HG02852 (cell line): Measurements from ENCODE around the gene CDKAL1.
"Not testable (repeated sequence)": the region's sequence is repeated elsewhere in the genome, so short reads cannot be mapped to it uniquely, and the experiment has no call there.

Experiments
- ATAC-seq: cut with Tn5 transposase; IDR thresholded peaks from one replicate; pipeline ENCODE4 v1.9.1; 2021; ENCODE audit warnings: mild to moderate bottlenecking, moderate library complexity; ENCODE audit not compliant: unreplicated experiment

Gene CDKAL1

DNA sequence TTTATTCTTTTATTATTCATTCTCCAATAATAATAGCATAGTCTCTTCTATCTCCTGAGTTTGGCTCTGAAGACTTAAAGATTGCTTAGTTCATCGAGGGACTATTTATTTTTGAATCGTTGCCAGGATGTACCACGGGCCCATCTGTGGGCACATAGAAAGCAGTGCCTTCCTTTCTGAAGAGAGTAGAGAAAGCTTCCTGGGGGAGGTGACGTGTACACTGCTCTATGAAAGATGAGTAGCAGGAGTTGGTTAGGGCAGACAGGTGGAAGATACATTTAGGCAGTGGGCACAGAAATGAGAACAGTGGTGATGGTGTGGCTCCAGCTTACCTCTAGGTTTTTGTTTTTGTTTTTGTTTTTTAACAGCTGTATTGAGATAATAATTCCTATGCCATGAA, 98.4 kb downstream of the CDKAL1 start:
- ATAC-seq: no peak

DNA sequence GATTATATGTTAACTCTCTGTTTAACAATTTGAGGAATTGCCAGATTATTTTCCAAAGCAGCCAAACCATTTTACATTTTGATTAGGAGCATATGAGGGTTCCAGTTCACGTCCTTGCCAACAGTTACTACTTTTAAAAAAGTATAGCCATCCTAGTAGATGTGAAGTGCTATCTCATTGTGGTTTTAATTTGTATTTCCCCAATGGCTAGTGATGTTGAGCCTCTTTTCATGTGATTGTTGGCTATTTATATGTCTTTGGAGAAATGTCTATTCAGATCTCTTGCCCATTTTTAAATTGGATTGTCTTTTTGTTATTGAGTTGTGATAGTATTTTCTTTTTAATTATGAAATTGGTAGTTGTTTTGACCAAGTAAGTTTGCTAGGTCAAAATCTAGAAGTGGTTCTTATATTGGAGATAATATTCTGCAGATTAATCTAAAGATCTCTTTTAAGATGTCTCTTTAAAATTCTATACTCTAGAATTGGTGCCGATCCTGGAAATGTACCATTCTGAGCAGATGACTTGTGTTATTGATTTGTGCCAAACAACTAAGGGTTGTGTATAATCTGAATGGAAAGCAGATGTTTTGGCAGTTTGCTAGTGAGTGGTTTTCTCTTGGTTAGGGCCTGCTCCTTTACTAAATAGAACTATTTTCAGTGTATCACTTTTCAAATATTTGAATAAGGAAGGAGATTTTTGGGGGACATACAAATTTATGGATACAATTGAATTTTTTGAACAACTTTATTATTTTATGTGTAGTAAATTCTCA, 99.5 kb downstream of the CDKAL1 start:
- no peak for ATAC-seq

DNA sequence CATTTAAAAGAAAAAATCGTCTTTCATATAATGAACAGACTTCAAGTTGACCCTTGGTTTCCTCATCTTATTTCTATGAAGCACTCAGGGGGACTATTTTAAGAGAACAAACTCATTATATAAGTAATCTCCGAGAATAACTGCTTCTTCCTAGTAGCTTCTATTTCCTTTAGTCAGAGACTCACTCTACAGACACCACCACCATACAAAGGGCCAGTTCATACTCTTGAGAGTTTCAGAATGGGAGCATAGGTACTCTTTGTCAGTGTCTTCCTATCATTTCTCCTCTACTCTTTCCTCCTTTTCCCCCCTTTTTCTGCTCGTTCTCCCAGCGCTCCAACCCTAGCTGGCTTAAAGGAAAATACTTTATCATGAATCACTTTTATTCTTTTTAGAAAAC, 104.9 kb downstream of the CDKAL1 start:
- no peak for ATAC-seq

DNA sequence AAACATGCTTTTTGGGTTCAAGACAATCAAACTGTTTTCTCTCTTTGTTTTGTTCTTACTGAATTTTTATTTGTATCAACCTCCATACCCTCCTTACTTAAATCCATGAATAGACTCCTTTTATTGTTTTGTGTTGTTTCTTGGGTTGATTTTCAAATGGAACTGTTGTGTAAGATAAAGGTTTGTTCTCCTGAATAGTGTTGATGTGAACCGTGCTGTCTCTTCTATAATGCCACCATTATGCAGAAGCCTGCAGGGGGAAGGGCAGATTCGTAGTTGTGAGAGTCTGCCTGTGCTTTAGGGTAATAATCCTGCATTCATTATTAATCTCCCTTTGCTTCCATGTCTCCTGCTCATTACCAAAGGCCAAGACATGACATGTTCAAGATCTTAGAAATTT, 105.9 kb downstream of the CDKAL1 start:
- ATAC-seq: no peak

DNA sequence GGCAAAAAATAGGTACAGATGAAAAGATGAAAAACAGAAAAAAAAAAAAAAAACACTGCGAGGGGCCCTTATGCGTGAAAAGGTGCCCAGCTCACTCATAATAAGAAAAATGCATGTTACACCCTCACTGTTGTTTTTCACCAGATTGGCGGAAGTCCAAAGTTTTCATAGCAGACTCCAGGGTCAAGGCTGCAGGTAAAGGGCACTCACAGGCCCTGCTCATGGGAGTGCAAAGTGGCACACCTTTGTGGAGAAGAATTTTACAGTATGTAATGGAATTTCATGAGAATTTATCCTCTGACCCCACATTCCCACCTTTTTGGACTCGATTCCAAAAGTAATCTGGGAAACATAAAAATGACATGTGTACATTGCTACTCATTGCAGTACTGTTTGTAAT, 108.2 kb downstream of the CDKAL1 start:
- ATAC-seq: no peak

DNA sequence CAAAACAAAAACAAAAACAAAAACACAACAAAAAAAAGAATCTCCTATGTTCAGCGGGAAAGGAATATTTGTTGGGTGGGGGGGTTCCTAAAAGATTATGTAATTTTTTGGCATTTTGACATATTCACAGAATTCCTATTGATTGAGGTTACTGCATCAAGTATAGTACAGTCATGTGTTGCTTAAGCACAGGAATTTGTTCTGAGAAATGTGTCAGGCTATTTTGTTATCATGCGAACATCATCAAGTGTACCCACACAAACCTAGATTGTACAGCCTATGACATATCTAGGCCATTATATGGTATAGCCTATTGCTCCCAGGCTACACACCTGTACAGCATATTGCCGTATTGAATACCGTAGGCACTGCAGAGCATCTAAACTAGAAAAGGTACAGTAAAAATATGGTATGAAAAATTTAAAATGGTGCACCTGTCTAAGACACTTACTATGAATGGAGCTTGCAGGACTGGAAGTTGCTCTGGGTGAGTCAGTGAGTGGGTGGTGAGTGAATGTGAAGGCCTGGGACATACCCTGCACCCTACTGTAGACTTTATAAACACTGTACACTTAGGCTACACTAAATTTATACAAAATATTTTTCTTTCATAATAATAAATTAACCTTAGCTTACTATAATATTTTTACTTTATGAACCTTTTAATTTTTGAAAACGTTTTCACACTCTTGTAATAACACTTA, 110.6 kb downstream of the CDKAL1 start:
- ATAC-seq: no peak

DNA sequence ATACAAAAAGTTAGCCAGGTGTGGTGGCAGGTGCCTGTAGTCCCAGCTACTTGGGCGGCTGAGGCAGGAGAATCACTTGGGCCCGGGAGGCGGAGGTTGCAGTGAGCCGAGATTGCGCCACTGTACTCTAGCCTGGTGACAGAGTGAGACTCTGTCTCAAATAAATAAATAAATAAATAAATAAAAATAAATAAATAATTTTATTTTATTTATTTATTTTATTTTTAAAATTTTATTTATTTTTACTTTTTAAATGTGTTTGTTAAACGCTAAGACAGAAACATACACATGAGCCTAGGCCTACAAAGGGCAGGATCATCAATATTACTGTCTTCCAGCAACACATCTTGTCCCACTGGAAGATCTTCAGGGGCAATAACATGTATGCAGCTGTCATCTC, 111.3 kb downstream of the CDKAL1 start:
- not testable (repeated sequence) for ATAC-seq

DNA sequence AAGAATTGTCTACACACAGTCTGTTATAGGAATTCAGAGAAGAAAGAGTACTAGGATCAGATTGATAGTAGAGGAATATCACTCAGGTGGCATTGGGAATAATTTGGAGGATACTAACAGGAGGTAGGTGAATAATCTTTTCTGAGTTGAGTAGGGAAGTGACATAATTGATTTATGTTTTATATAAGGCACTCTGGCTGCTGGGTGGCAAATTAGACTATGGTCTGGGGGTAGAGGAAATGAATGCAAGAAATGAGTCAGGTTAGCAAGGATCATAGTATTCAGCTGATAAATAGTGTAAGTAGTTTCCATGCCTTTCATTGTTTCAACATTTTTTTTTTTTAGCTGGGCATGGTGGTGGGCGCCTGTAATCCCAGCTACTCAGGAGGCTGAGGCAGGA, 113.3 kb downstream of the CDKAL1 start:
- ATAC-seq: no peak

DNA sequence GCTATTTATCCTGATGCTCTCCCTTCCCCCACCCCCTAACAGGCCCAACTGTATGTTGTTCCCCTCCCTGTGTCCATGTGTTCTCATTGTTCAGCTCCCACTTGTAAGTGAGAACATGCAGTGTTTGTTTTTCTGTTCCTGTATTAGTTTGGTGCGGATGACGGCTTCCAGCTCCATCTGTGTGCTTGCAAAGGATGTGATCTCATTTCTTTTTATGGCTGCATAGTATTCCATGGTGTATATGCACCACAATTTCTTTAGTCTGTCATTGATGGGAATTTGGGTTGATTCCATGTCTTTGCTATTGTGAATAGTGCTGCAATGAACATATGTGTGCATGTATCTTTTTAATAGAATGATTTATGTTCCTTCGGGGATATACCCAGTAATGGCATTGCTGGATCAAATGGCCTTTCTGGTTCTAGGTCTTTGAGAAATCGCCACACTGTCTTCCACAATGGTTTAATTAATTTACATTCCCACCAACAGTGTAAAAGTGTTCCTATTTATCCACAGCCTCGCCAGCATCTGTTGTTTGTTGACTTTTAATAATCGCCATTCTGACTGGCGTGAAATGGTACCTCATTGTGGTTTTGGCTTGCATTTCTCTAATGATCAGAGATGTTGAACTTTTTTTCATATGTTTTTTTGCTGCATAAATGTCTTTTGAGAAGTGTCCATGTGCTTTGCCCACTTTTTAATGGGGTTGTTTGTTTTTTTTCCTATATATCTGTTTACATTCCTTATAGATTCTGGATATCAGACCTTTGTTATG, 115.6 kb downstream of the CDKAL1 start:
- ATAC-seq: not testable (repeated sequence)

DNA sequence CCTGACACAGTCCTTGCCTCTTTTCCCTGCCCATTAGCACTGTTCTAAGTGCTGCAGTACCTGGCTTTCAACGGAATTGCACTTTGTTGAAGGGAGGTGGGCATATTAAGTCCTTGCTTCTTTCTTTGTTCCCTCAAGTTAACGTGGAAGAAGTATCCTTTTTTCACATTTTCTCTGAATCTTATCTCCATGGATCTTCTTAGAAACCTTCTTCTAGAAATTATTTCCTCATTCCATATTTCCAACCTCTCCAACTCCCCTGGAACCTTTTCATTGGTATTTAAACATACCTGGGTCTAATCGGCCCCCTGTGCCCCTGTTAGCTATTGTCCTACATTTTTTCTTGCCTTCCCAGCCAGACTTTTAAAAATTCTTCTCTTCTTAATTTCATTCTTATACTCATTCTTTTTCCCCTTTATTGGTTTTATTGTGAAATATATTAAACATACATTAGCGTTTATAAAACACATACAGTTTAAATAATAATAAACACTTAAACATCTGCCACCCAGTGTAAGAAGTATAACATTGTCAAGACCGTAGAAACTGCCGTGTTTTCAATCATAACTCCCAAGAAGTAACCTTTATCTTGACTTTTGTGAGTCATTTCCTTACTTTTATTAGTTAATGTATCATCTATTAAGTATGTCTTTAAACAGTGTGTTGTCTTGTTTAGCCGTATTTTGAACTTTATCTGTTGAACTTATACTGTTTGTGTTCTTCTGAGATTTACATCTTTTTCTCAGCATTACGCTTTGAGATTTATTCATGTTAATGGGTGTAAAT, 118.2 kb downstream of the CDKAL1 start:
- ATAC-seq: no peak

DNA sequence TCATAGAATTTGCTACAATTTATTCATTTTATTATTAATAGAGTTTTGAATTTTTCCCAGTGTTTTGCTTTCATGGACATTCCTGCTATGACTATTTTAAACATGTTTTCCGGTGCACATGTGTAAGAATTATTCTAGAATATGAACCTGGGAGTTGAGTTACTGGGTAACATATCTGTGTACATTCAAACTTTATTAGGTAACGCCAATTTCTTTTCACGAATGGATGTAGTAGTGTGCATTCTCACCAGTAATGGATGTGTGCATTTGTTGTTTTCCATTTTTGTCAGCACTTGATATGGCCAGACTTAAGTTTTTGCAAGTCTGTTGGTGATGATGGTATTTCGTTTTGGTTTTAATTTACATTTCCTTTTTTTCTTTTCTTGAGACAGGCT, 118.8 kb downstream of the CDKAL1 start:
- ATAC-seq: no peak

DNA sequence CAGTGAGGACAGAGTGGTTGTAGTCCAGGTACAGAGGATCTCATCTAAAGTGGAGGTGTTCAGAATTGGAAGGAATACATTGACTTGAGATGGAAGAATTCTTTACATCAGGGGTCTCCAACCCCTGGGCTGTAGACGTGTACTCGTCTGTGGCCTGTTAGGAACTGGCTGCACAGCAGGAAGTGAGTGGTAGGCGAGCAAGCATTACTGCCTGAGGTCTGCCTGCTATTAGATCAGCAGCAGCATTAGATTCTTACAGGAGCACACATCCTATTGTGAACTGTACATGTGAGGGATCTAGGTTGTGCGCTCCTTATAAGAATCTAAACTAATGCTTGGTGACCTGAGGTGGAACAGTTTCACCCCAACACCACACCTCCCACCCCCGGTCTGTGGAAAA, 121.1 kb downstream of the CDKAL1 start:
- no peak for ATAC-seq

DNA sequence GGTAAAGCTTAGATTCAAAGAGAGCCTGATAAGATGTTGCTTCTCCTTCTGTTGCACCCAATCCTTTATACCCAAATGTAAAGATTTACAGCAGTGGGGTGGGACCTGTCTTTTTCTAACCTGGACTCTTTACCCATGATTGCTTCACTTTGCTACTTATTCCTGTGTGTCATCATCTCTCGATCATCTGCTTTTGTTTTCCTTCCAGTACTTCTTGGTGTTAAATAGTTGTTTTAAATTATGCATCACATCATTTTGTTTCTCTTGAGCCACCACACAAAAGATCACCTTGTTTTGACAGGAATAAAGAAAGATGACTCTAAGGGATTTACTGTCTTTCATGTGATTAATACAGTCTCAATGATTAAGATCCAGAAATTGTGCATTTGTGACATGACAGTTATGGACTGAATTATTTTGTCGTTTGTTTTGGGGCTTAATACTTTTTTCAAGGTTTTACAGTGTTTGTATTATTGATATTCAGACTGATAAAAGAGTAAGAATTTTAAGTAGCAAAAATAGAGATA, 123.1 kb downstream of the CDKAL1 start:
- ATAC-seq: no peak

DNA sequence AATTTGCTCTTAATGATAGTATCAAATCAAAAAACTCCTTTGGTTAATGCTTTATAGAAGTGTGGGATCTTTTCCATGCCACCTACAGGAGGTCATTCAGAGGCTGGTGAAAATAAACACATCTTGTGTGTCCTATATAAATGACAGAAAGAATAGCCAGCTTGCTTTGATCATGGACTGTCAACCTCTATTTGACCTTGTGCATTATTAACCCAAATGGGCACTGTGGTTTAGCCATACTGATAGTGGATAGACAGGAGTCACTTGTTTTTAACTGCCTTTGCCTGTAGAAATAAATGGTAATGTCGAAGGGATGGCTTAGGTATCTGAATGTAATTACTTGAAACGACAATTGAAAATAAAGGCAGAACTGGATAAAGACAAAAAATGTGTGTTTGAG, 123.8 kb downstream of the CDKAL1 start:
- ATAC-seq: no peak

DNA sequence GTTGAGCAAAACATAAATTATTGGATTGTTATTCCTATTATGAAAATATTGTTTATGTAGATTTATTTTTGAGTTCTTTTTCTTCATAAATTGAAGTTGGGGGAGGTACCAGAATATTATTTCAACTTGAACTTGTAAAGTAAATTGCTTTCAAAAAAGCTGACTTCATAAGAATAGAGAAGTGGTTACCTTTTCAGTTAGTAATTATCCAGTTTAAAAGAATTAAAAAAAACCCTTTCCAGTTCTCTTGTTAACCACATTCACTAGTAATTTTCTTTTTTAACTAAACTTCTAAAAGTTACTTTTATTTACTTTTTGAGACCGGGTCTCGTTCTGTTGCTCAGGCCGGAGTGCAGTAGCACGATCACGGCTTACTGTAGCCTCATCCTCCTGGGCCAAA, 124.3 kb downstream of the CDKAL1 start:
- no peak for ATAC-seq

DNA sequence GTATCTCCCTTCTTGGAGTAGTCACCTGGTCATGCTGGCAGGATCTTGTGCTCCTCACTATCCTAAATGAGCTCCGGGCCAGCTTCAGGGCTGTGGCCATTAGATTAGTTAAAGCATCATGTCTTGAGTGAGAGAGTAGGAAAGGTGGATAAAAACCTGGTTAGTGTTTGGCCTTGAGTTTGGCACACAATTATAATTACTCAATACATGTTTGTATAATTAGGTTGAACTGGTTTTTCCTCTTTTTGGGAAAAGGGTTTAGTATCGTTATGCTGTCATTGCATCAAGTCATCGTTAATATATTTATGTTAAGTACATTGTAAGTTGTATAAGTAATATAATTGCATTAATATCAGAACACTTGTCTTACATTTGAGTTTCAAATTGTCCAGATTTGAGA, 126.3 kb downstream of the CDKAL1 start:
- no peak for ATAC-seq

DNA sequence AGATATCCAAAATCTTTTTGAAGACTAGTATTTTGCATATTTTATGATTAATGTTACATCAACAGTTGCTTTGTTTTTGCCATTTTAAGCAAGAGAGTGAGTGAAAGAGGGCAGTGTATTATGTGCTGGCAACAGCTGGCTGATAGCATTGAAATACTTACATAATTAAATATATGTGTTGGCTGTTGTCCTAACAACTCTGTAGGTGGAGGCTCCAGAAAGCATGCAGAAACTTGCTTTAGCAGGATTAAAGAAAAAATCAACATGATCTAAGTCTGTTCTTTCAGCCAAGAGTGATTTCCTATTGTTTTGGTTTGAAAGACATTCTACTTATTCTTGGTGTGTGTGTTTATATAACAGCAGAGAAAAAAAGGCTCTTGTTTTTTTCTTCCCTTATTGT, 127.5 kb downstream of the CDKAL1 start:
- ATAC-seq: no peak

DNA sequence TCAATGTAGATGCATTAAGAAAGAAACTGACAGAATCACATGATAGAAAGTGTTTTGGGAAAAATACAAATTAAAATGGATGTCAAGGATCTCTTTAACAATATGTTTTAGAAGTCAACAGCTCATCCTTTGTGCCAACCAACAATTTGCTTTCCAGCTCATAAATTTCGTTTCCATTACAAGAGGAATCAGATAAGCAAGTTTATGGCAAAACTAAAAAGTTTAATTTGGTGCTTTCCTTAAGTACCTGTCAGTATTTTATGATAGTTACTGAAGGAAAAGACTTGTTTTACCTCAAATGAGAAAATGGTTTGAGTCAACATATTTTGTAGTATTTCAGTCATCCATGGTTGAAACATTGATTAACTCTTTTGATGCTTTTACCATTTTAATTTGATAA, 130.0 kb downstream of the CDKAL1 start:
- no peak for ATAC-seq

DNA sequence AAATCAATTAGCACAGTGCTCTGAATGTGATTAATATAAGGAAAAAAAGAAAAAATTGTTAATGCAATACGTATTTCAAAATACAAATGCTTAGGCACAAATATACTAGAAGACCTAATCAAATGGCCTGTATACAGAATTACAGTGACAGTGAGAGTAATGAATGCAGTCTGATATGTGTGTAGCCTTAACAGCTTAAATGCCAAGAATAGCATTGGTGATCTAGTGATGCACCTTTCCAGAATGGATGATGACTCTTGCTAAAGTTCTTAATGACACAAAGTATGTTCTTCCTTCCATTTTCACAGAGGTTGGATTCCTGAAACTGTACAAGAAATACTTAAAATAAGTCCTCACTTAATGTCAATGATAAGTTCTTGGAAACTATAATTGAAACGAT, 131.0 kb downstream of the CDKAL1 start:
- no peak for ATAC-seq

DNA sequence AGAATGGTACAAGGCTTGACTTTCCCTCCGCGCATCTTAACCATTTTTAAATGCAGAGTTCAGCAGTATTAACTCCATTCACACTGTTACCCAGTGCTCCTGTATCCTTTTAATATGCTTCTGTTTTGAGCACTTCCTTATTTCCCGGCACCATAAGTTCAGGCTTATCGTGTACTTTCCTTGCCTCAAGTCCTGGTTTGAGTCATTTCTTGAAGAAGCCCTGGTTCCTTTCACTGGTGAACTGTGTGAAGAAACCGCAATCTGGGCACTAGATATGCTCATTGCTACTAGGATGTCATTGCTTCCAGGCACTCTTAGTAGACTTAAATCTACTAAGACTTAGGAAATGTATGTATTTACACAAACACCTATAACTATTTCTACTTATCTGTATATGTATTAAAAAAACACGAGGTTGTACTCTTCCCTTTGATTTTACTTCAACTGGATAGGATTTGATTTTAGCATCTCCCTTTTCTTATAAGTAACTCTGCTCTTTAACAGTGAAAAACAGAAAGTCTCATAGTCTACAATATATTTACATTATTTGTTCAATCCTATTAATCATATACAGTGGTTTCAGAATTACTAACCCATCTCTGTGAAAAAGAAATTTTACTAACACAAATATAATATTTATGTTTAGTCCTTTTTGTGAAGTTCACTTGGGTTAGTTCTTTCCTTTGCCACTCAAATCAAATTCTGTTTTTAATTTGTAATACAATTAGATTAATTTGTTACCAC, 135.5 kb downstream of the CDKAL1 start:
- ATAC-seq: peak; percentile 94
